HG02973 (cell line): ENCODE data around the gene RAX.

Experiments
- ATAC-seq: cut with Tn5 transposase; IDR thresholded peaks from one replicate; pipeline ENCODE4 v1.9.1; 2021; ENCODE audit warnings: moderate library complexity; ENCODE audit not compliant: unreplicated experiment

RAX gene

DNA sequence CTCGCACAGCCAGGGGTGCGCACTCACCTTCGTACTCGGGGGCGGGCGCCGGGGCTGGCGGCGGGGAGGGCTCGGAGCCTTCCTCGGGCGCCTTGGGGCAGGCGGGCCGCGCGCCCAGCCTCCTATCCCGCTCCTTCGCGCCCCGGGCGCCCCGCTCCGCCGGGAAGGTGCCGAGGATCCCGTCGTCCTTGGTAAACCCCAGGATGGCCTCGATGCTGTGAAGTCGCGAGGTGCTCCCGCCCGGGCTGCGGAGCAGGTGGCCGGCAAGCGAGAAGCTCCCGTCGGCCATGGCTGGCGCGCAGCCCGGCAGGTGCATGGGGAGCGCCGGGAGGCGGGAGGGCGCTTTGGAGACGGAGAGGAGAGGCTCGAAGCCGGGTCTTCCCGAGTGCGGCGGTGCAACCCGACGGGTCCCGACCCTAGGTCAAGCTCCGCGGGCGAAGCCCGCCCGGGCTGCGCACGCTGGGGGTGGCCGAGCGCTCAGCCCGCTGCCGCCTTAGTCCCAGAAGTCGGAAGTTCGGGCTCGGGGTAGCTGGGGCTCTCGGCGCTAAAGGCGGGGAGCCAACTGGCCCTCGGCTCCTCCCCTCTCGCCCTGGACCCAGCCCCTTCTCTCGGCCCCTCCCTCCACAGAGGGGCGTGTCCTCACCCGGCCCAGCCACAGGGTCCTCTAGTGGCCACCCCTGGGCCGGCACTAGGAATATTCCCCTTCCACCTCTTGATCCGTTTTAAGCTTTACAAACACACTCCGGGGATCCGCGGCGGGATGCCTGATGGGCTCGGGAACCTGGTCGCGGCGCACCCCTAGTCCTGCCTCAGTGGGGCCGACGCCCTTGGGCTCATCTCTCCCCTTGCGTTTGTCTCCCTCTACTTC, at the start of gene RAX:
Gene RAX, minus strand, starts transcription at position 564 of the 868 bp plus-strand sequence. Its CDS starts 248 bp downstream, at position 316.
- no peak for ATAC-seq

DNA sequence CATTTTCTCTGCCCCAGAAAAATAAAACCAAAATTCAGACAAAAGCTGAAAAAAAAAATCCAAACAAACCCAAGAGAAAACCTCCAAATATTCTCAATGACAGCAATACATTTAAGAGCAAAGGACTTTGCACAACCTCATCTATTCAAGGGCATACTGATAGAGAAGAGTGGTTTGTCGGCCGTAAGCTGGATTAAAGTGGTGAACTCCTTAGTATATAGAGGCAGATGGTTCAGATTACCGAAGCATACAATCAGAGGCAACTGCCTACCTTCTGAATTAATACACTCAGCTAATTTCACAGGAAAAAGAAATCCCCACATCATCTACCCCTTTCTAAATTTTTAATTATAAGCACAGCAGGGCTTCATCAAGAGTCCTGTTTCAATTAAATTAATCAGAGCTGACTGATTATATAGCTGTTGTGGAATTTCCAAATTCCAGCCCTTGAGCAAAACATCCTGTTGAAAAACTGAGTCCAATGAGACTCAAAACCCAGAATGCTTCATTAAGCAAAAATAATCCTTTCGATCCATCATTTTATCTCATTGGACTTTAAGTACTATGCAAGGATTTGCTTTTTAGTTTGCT, 45.3 kb upstream of the RAX start, which contains the start of gene CPLX4:
Gene CPLX4, minus strand, starts transcription at position 190 of the 591 bp plus-strand sequence. Its CDS starts 187 bp downstream, at position 3.
- no peak for ATAC-seq

DNA sequence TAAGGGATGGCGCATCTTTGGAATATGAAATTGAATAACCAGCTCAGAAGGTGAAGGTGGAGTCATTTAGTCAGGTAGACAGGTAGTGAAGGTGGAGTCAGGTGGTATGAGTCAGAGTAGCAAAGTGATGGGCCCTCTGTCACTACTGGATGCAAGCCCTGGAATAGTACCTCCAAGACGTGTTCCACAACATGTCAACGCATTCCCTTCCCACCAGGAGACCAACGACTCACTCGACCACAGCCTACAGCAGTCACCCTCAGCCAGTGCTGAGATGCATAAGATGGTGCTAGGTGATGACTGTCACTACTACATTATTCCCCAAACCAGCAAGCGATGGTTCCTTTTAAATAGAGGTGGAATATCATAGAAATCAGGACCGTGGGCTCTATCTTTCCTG, 38.4 kb upstream of the RAX start:
- ATAC-seq = no peak

GRCh38 chr18:59308938-59309260, 35.6 kb upstream of the RAX start:
- no peak for ATAC-seq

DNA sequence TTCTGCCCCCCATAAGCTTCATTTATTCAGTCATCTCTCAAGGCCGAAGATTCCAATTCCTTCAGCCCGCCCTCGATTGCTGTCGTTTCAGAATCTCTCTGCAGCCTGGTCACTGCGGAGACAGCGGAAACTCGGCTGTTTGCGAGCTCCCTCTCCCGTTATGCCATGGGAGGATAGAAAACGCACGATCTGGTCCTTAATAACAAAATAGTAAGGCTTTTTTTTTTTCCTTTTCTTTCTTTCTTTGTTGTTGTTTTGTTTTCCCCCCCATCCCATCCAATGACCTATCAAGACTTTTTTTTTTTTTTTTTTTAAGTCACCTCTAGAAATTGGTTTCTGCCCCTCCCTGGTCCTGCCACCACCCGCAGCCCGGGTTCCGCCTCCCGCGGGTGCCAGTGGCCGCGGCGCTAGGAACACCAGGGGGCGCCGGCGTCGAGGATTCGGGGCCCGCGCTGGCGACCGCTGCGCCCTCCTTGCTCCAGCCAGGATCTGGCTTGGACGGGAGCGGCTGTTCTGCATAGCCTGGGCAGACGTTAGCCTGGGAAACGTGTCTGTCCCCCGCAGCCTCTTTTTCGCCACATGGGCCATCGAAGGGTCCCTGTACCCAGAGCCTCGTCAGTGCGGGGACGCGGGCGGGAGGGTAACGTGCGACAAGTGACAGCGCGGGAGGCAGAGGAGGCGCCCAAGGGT, 35.1 kb upstream of the RAX start:
- ATAC-seq = peak; percentile 76

DNA sequence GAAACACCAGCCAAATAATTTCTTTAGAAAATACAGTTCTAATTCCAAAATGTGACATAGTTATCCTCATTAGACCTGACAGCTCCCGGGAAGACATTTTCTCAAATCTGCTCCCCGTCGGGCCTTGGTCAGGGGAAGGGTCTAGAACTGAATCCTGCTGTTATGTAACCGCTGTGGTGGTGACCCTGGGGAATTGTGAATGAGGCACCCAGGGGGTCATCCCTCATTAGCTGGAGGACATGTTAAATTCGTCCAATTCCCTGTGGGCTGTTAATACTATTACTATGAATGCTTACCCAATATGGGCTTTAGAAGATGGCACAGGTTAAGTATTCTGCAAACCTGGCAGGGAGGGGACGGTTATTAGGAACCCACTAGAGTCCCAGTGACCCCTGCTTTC, 33.4 kb upstream of the RAX start:
- no peak for ATAC-seq

- no peak for ATAC-seq
Measured at GRCh38 chr18:59305295-59305694, 32.0 kb upstream of the RAX start.

DNA sequence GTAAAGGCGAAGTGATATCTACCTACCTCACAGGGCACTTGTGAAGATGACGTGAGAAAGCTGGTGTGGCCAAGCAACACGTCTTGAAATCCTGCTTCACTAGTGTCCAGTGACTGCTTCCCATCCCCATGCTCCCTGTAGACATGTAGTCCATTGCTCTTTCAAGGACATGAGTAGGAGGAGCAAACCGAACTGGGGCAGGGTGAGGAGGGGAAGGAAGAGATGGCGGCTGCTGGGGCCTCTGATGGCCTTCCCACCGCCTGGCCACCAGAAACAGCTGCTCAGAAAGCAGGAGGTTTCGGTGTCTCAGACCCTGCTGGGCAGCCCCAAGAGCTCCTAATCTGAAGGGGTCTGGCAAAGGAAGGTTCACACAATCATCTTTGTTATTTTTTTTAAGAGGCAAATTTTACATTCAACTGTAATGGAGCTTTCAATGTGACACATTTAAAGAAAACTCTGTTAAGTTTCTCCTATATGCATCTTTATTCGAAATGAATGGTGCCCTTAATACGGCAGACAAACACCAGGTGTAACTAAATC, 30.5 kb upstream of the RAX start:
- no peak for ATAC-seq

- no peak for ATAC-seq
Measured at GRCh38 chr18:59303006-59303405, 29.8 kb upstream of the RAX start.

- no peak for ATAC-seq
Measured at GRCh38 chr18:59301929-59302328, 28.7 kb upstream of the RAX start.

DNA sequence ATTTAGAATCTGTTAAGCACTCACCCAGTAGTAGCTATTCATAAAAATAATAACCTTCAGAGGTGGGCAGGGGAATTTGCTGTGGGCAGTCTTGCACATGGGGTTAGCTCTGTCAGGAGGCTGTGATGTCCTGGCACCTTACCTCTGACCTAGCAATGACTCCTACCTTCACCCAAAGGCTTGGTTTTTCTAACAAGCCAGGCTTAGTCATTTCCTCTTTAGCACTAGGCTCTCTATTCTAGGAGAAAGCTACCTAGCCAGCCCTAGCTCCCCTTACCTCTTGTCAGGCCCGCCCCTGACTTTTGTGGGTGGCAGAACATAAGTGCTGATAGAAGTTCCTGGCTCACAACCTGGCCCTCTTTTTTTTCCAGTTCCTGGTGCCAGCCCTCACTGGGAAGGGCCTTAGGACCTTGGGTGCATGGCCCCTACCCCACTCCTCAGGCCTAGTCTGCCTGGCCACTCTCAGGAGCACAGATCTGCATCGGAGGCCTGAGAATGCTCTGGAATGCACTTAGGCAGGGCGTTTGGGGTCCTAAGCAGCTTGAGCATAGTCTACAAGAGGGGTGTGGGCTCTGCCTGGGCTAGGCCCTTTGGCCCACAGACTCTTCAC, 27.5 kb upstream of the RAX start:
- ATAC-seq = no peak

DNA sequence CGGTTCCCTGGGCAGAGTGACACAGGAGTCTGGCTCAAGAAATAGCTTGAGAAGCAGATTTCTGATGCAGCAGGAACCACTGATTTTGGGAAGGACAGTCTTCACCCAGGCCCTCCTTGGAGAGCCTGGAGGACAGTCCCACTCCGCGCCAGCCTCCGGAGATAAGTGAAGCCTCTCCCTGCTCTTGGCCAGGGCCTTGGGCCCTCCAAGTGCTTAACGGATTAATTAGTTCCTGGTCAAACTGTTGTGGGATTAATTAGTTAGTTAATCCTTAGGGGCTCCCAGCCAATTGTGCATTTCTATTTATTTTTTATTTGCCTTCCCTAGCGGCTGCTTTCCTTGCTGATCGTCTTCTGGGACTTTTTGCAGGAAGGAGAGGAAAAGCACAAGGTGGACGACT, 25.6 kb upstream of the RAX start:
- ATAC-seq = no peak

DNA sequence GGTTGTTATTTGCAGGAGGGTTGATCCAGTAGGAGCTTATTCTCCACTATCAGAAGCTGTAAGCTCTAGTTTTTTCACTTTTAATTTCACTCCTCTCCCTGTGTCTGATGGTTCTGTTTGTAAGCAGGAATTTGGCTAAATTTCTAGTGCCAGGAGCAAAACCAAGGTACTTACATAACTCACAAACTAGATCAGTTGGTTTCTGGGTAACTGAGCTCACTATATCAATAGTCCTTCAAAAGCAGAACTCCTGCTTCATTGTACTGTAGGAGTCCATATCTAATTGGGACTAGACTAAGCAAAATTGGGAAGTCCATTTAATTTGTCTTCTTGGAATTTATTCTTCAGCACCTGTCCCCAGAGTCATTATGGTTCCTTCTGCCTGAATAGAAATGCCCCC, 20.1 kb upstream of the RAX start:
- no peak for ATAC-seq

- ATAC-seq = no peak
Measured at GRCh38 chr18:59286341-59286740, 13.1 kb upstream of the RAX start.

DNA sequence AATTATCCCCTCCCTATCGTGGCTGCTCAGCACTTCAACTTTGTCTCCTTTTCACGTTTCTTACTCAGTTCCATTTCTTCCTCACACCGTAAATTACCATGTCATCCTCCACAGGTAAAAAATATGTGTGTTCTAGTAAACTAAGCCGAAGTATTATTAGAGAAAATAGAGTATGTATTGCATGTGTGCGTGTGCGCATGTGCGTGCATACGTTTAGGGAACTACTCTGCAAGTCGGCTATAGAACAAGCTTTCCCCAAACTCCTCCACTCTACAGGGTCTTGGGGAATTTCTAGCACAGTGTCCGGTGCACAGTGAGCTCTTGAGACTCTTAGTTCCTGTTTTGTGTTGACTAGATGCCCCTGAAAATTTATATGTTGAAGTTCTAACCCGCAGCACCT, 9.1 kb upstream of the RAX start:
- ATAC-seq = no peak

- no peak for ATAC-seq
Measured at GRCh38 chr18:59279722-59280121, 6.5 kb upstream of the RAX start.

DNA sequence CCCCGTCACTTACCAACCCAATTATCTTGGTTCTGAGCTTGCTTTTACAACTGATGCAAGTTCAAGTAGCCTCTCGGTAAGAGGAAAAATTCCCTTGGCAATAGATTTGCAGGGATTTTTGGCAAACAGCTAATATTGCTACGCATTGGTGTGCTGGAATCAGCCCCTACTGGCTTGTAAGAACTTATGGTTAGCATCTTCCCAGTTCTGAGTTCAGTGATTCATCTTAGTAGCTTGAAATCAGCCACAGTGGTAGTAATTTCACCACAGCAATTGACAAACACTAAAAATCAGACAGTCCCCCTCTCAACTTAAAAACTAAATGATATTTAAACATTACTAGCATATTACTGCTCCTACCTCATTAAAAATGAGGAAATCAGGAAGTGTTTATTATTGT, 5.9 kb upstream of the RAX start:
- no peak for ATAC-seq

DNA sequence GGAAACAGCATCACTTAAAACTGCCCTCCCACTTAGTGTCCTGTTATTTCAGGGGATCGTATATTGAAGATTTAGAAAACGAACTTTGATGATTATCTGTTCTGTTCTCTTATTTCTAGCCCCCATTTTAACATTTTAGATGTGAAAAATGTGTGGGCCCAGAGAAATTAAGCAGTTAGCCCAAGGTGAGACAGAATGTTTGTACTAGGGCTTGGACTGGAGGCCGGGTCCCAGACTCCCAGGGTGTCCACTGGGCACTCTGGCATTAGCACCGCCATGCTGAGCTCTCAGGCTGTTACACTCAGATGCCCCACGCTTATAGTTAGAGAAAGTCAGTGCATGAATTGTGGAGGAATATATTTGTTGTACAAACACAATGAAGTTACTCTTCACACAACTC, 5.5 kb upstream of the RAX start:
- no peak for ATAC-seq

DNA sequence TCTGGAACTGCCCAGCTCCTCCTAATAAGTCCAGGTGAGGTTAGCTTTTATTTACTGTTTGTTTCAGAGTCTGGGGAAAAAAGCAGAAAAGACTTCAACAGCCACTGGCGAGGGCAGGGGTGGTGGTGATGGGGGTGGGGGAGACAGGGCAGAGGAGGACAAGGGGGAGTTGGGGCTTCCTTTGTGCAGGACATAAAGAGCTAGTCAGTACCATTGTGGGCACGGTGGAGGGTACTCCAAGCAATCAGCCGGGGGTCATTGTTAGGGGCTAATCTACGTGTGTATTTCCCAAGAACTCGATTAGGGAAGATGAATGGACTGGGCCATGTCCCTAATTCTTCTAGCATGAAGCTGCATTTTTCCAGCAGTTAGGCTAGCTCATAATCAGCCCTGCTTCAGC, 2.8 kb upstream of the RAX start:
- no peak for ATAC-seq

GRCh38 chr18:59275406-59275949, 2.2 kb upstream of the RAX start:
- no peak for ATAC-seq

DNA sequence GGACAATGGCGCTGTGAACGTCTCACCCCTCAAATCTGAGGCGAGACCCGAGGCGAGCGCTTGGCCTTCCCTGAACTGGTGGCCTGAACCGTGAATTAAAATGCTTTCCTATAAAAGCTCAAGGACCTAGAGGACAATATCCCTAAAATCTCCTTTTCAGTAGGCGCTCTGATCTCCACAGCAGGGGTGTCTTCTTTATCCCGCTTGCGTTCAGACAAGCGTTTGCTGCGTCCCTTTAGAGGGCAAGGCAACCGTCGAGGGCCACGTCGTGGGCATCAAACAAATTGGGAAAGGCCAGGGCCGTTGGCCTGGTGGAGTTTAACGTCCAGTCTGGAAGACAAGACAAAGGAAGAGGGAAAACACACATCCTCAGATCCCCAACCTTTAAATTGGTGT, 1.3 kb upstream of the RAX start:
- ATAC-seq = no peak
